HFFc6 (cell line): ENCODE measurements around the gene SYT7. TPM values are rescaled to one million over a fixed set of nuclear protein-coding genes. Genes with fewer than 3 reads are reported as not detected.

ENCODE experiments used
- DNase-seq: peaks from one replicate; pipeline ENCODE4 v3.0.0-alpha.2; 2018
- H3K27ac Mint-ChIP-seq: 2 replicates; pipeline ENCODE4 v1.8.0; 2020; ENCODE audit warnings: mild to moderate bottlenecking, mixed read lengths
- H3K27me3 Mint-ChIP-seq: 2 replicates; pipeline ENCODE4 v1.8.0; 2021; ENCODE audit warnings: mild to moderate bottlenecking, moderate library complexity, mixed read lengths; ENCODE audit not compliant: insufficient read depth
- H3K36me3 Mint-ChIP-seq: 2 replicates; pipeline ENCODE4 v1.8.0; 2021; ENCODE audit warnings: low read depth, mixed read lengths
- H3K4me1 Mint-ChIP-seq: 2 replicates; pipeline ENCODE4 v1.8.0; 2020; ENCODE audit warnings: low read depth, mixed read lengths
- H3K4me3 Mint-ChIP-seq: 2 replicates; pipeline ENCODE4 v1.8.0; 2020; ENCODE audit warnings: mild to moderate bottlenecking, moderate library complexity, mixed read lengths
- H3K9me3 Mint-ChIP-seq: 2 replicates; pipeline ENCODE4 v1.8.0; 2020; ENCODE audit warnings: mild to moderate bottlenecking, mixed read lengths
- total RNA-seq, 6 experiments: library from RNA; stranded (reverse); fragmentation: NEBNext Ultra II Directional; extraction: Animal tissue kit (Norgen Biotek cat#: 25700); gene quantifications; 2 replicates in 1 of 6; 3 replicates in 5 of 6; pipeline ENCODE4 v1.2.3, GENCODE V29; 2021
- TF ChIP-seq, protein P1 (sequence below): fragments of 200-600 bp; sonication (generic); IDR thresholded peaks from 2 replicates; pipeline ENCODE4 v1.5.0; 2021; ENCODE audit warnings: antibody characterized with exemption, mild to moderate bottlenecking

Gene SYT7
- total RNA-seq, 6 experiments from 2014 or later, result 0.05 to 0.21 (median 0.11) TPM; not detected in 3

DNA sequence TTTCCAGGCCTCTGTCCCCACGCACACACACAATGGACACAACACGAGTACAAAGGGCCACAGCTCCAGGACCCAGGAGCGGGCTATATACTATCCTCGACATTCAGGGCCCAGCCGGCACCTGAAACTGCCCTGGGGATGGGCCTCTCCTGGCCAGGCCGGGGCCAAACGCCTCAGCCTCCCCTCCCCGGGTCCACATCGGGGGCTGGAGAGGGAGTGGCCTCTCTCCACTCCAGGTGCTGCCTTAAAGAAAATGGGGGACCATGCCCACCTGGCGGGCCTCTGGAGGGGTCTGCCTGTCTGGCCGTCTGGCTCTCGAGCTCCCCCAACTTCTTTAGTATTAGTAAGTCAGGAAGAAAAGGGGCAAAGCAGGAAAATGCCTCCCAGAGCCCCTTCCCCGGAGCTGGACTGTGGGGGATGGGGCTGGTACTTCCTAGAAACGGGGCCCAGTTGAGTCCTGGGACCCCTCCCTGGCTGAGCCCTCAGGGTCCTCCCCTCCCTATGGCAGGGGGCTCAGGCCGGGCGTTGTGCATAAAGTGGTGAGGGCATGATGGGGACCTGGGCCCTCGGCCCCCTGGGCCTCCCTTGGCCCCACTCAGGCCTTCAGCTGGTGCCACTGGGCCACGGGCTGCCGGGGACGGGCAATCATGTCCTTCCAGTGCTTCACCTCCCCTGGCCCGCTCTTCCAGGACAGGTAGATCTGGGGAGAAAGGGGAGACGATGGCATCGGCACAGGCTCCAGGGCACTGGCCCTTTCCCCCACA lies 62.7 kb downstream of the SYT7 start:
- H3K27me3 Mint-ChIP-seq, result peaks cover 25% of the 10 kb centered on the region
- no peak overlapping the region for H3K27ac Mint-ChIP-seq
- peaks cover 9% of the 10 kb centered on the region for H3K4me1 Mint-ChIP-seq
- H3K4me3 Mint-ChIP-seq, result no peak overlapping the region
- no peaks in the 10 kb centered on the region for H3K36me3 Mint-ChIP-seq
- TF ChIP-seq, protein P1, sequence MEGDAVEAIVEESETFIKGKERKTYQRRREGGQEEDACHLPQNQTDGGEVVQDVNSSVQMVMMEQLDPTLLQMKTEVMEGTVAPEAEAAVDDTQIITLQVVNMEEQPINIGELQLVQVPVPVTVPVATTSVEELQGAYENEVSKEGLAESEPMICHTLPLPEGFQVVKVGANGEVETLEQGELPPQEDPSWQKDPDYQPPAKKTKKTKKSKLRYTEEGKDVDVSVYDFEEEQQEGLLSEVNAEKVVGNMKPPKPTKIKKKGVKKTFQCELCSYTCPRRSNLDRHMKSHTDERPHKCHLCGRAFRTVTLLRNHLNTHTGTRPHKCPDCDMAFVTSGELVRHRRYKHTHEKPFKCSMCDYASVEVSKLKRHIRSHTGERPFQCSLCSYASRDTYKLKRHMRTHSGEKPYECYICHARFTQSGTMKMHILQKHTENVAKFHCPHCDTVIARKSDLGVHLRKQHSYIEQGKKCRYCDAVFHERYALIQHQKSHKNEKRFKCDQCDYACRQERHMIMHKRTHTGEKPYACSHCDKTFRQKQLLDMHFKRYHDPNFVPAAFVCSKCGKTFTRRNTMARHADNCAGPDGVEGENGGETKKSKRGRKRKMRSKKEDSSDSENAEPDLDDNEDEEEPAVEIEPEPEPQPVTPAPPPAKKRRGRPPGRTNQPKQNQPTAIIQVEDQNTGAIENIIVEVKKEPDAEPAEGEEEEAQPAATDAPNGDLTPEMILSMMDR, result no peak
- no peaks in the 10 kb centered on the region for H3K9me3 Mint-ChIP-seq
- no peak for DNase-seq

DNA sequence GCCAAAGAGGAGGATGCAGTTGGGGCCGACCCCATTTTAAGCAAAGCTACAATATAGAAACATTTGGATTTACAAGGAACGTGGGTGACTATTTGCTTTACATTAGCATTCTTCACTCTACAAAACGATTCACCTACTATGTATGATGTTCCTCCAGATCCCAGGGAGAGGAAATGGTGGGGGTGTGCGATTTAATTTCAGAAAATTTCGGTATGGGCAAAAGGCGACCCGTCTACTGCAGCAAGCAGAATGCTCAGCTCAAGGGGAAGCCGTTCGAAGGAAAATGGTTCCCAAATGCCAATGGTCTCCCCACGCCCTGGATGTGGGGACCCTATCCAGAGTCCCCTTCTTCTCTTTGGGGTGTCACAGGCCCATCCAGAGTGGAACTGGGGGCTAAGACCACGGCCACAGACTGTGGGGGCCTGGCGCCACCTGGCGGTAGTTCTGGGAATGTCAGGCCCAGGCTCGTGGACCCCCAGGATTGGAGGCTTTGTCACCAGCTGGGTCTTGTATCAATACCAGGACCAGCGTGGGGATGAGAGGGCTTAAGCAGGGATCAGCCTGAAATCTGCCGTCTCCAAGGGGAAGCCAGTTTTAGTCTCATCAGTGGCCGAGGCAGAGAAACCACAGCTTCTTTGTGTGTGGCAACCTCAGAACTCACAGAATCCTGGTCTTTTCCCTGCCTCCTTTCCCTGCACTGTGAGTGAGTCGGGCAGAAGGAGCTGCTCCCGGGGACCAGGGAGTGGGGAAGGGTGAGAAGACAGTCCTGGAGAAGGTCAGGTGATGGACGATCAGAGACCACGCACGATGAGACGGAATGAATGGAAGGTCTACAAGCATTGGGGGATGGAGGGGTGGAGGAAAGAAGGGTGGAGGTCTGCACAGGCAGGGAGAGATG lies 64.0 kb downstream of the SYT7 start:
- no peaks in the 10 kb centered on the region for H3K36me3 Mint-ChIP-seq
- TF ChIP-seq, protein P1, result peak; percentile 100

DNA sequence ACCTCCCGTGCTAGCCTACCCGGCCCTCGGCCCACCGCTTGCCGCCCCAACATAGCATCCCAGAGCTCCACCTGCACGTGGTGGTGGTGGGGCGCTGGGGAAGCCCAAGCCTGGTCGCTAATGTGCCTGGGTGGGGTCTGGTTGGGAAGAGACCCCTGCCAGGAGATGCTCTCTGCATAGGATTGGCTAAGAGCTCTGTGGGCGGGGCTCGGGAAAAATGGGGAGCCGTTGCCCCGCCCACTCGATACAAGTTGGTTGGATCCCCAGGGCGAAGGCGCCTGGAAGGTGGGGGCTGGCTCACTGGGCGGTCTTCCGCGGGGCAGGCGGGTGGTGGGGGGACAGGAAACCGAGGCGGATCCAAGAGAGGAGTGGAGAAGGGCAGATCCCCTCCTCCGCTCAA lies 64.7 kb downstream of the SYT7 start:
- no peaks in the 10 kb centered on the region for H3K36me3 Mint-ChIP-seq
- TF ChIP-seq, protein P1, result no peak
- H3K4me3 Mint-ChIP-seq, result no peak overlapping the region; the same call in 1 of the 2 replicates
- peaks cover 9% of the 10 kb centered on the region for H3K4me1 Mint-ChIP-seq
- H3K27ac Mint-ChIP-seq, result no peak overlapping the region
- no peaks in the 10 kb centered on the region for H3K9me3 Mint-ChIP-seq
- no peak for DNase-seq
- H3K27me3 Mint-ChIP-seq, result peaks cover 26% of the 10 kb centered on the region

More for the DNA sequence above, 64.0 kb downstream of the SYT7 start:
- Mint-ChIP-seq H3K27me3 (peaks cover 29% of the 10 kb centered on the region), H3K4me1 (peaks cover 9% of the 10 kb centered on the region), H3K4me3 (peak overlapping the region; percentile 65), H3K9me3 (no peaks in the 10 kb centered on the region), H3K27ac (no peak overlapping the region)
- peak; percentile 8 for DNase-seq

DNA sequence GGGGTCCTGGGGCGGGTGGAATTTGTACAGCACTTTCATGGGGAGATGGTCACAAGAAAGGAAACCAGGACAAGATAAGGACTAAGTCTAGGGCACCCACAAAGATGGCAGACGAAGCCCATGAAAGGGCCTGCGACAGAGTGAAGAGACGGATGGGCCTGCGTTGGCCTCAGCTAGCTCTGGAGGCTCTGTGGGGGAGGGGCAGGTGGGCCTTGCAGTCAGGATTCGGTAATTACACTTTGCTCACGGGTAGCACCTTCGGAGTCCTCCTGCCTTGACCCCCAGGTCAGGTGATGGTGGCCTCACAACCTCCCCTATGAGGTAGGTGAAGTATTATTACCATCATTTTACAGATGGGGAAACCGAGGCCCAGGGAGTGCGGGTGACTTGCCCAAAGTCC lies 65.2 kb downstream of the SYT7 start:
- TF ChIP-seq, protein P1, result no peak
- Mint-ChIP-seq H3K27me3 (peaks cover 31% of the 10 kb centered on the region), H3K36me3 (no peaks in the 10 kb centered on the region), H3K9me3 (no peaks in the 10 kb centered on the region), H3K4me1 (peaks cover 9% of the 10 kb centered on the region), H3K4me3 (no peak overlapping the region), H3K27ac (no peak overlapping the region)
- no peak for DNase-seq

DNA sequence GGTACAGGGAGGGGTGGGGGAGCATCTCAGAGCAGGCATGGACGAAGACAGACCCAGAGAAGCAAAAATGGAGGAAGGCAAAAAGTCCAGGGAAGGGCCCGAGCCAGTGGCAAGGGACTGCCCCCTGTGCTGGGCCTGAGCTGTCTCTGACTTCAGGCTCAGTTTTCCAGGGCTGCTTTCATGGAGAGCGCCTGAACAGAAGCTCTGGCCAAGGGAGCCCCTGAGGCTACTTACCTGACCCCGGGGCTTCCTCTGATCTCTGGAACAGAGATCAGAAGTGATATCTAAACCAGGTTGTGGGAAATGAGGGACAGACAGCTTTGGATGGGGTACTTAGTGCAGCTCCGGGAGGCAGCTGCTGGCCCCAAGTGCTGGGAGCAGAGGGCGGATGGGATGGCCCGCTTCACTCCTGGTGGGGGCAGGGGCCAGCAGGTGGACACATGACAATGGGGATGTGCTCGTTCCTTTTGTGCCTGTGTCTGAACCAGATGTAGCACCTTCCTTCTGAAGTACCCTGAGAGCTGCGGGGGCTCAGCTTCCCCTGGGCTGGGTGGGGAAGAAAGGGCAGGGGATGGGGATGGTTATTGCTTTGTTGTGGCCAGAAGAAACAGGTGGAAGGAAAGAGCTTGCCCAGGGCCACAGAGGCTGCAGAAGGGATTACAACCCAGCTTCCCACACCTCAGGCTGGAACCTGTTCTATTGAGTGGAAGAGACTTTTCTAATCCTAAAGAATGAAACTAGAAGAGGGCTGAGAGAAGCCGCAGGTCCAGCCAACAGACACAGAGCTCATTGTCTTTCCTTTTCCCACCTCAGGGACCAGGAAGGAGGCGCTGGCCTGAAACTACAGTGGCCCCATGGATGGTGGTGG lies 66.6 kb downstream of the SYT7 start:
- no peak overlapping the region for H3K27ac Mint-ChIP-seq
- TF ChIP-seq, protein P1, result no peak

More for the DNA sequence above, 66.6 kb downstream of the SYT7 start:
- no peaks in the 10 kb centered on the region for H3K36me3 Mint-ChIP-seq
- H3K4me3 Mint-ChIP-seq, result no peak overlapping the region
- no peak for DNase-seq
- peaks cover 9% of the 10 kb centered on the region for H3K4me1 Mint-ChIP-seq
- H3K9me3 Mint-ChIP-seq, result no peaks in the 10 kb centered on the region
- H3K27me3 Mint-ChIP-seq, result peaks cover 36% of the 10 kb centered on the region
